Measurements from ENCODE around the gene TSSC4.

TSSC4 gene

DNA sequence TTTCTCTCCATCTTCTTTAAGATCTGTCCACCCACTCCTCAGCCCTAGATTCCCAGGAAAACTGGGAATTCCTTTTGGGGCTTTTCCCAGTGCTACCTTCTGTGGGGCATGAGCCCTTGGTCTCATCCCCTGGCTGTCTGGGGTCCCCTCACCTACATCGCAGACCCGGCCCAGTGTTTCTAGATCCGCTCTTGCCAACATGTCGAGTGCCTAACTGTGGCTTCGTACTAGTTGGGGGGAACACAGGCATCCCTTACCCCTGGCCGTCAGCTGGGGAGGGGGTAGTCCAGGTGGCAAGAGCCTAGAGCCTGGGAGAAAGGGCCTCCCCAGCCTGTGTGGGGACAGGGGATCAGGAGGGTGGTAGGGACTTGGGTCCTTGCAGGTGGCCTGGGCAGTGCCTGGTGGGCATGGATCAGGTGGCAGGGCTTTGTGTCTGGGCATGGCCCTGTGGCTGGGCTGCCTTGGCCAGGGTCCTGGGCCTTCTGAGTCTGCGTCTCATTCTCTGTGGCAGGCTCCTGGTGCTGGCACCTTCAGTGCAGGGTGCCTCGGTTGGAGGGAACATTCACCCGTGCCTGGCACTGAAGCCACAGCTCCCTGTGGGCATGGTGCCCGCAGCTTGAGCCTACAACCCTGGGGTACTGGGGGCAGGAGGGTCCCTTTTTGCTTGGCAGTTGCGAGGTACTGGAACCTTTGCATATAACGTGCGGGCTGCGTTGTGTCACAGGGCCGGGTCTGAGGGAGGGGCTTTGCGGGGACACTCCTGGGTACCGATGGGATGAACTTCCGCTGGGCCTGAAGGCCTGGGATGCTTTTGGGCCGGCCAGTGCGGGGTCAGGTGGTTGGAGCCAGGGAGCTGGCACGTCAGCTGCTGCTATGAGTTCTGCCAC lies 48.4 kb downstream of the TSSC4 start:
- no peak for TF ChIP-seq CTCF (IDR thresholded peaks at IDR 0.05; ENCODE audit: low read depth, low read length)
- no peak overlapping the region for H3K4me3 ChIP-seq (ENCODE audit: low read depth, low read length)

GRCh38 chr11:2449548-2450320 lies 49.2 kb downstream of the TSSC4 start:
- H3K4me3 ChIP-seq (ENCODE audit: low read depth, low read length) = no peak overlapping the region
- no peak for TF ChIP-seq CTCF (IDR thresholded peaks at IDR 0.05; ENCODE audit: low read depth, low read length)

GRCh38 chr11:2450321-2451041 lies 49.9 kb downstream of the TSSC4 start:
- H3K4me3 ChIP-seq (ENCODE audit: low read depth, low read length) = no peak overlapping the region
- TF ChIP-seq CTCF (IDR thresholded peaks at IDR 0.05; ENCODE audit: low read depth, low read length) = no peak

GRCh38 chr11:2451336-2451735 lies 50.8 kb downstream of the TSSC4 start:
- H3K4me3 ChIP-seq (ENCODE audit: low read depth, low read length) = no peak overlapping the region
- TF ChIP-seq CTCF (IDR thresholded peaks at IDR 0.05; ENCODE audit: low read depth, low read length) = no peak

GRCh38 chr11:2451916-2452315 lies 51.4 kb downstream of the TSSC4 start:
- no peak overlapping the region for H3K4me3 ChIP-seq (ENCODE audit: low read depth, low read length)
- TF ChIP-seq CTCF (IDR thresholded peaks at IDR 0.05; ENCODE audit: low read depth, low read length) = no peak

GRCh38 chr11:2452321-2453012 lies 51.9 kb downstream of the TSSC4 start:
- TF ChIP-seq CTCF (IDR thresholded peaks at IDR 0.05; ENCODE audit: low read depth, low read length) = no peak

More at GRCh38 chr11:2452321-2453012, 51.9 kb downstream of the TSSC4 start:
- H3K4me3 ChIP-seq (ENCODE audit: low read depth, low read length) = no peak overlapping the region

All from WI38 (cell line).